VCaP (cell line): ENCODE results near the gene DAGLB.

Source experiments
- H3K27ac ChIP-seq: fragments of 450-650 bp; 2 replicates; pipeline ENCODE4 v1.5.1; 2017
- TF ChIP-seq, protein P1 (sequence below): fragments of 450-650 bp; conservative IDR thresholded peaks from 2 replicates; pipeline ENCODE4 v1.5.1; 2017; ENCODE audit warnings: mild to moderate bottlenecking, moderate library complexity

Gene DAGLB

DNA sequence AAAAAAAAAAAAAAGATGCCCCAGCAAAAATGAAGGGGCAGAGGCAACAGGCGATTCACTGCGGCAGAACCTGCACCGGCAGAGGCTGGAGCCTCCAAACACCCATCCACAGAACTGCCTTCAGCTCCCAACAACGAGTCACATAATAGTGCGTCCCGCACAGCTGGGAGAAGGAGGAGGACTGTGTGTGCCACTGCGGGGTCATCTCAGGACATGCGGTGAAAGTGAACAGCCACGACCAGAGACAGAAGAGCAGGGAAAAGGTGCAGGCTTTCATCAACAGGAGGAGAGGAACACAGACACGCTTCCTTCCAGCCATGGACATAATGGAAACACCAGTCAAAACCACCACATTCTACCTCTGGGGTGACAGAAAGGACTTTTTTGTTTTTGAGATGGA, 34.1 kb downstream of the DAGLB start:
- TF ChIP-seq, protein P1, sequence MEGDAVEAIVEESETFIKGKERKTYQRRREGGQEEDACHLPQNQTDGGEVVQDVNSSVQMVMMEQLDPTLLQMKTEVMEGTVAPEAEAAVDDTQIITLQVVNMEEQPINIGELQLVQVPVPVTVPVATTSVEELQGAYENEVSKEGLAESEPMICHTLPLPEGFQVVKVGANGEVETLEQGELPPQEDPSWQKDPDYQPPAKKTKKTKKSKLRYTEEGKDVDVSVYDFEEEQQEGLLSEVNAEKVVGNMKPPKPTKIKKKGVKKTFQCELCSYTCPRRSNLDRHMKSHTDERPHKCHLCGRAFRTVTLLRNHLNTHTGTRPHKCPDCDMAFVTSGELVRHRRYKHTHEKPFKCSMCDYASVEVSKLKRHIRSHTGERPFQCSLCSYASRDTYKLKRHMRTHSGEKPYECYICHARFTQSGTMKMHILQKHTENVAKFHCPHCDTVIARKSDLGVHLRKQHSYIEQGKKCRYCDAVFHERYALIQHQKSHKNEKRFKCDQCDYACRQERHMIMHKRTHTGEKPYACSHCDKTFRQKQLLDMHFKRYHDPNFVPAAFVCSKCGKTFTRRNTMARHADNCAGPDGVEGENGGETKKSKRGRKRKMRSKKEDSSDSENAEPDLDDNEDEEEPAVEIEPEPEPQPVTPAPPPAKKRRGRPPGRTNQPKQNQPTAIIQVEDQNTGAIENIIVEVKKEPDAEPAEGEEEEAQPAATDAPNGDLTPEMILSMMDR: no peak
- no peak overlapping the region for H3K27ac ChIP-seq

DNA sequence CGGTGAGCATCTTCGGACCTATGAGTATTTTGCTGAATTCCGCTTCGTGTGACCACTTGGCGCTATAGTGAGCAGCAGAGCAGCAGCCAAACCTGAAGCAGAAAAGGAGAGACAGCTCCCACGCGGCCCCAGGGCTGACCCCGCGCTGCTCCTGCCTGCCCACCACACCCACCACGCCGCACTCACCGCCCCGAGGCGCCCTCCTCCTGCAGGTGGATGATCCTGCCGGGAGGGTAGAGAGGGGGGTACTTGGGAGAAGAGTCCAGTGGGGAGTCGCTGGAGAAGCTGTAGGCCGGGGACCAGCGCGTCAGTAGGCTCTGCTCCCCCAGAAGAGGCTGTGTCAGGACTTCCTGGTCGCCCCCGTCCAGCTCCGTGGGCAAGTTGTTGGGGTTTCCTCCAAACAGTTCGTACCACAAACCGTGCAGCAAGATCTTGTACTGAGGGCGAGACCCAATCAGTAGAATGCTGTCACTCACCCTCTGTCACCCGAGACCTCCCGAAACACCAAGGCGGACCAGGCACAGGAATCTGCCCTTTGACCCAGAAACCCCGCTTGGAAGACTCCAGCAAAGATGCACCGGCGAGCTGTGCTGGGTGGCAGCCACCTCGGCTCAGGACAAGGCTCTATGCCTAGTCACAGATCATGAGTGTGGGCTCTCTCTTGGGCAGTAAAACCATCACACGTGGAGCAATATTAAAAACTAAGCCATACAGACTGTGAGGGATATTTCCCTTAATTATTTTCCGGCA, 37.6 kb downstream of the DAGLB start:
- TF ChIP-seq, protein P1: no peak
- H3K27ac ChIP-seq: no peak overlapping the region

DNA sequence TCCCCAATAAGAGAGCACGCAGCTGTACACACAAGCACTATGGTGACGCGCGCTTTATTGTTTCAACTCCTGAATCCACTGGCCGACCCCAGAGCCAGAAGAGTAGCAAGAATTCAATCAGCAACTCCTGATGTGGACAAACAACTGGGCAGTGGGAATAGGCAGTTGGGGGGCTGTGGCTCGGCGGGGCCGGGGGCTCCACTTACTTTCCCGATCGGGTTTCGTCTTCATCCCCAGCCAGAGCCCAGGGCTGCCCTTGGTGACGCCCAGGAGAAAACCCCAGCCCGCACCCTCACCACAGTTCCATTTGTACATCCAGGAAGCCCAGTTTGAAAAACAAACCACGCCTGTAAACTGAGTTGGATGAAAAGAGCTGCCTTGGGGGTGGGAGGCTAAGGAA, 38.7 kb downstream of the DAGLB start:
- no peak overlapping the region for H3K27ac ChIP-seq
- TF ChIP-seq, protein P1: no peak

DNA sequence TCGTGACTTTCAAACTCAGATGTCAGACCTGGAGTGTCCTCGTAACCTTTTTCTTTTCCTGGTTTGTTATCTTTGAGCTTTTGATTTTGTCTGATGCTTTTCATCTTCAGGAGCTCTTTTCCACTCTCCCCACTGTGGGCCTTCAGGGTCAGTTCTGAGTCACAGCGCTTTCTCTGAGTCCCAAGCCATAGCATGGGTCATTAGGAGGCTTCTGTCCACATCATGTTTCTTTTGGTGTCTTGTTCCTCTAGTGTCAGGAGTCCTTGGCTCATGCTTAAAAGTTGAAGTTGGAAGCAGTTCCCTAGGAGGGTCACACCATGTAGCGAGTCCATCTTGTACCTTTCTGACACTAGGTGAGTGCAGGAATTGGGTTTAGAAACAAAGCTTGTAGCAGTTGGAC, 40.3 kb downstream of the DAGLB start:
- TF ChIP-seq, protein P1: no peak
- H3K27ac ChIP-seq: no peak overlapping the region

DNA sequence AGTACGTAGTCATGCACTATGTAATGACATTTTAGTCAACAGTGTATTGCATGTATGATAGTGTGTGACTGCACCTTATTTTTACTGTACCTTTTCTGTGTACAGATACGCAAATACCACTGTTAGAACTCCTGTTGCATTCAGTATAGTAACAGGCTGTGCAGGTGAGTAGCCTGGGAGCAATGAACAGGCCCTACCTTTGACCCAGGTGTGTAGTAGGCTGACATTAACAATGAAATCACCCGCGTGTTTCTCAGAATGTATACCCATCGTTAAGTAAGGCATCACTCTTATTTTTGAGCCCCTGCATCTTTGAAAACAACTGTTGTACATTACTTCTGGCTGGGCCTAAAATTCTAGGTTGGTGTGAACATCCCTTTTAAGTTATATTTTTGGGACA, 41.6 kb downstream of the DAGLB start:
- H3K27ac ChIP-seq: no peak overlapping the region
- TF ChIP-seq, protein P1: no peak

DNA sequence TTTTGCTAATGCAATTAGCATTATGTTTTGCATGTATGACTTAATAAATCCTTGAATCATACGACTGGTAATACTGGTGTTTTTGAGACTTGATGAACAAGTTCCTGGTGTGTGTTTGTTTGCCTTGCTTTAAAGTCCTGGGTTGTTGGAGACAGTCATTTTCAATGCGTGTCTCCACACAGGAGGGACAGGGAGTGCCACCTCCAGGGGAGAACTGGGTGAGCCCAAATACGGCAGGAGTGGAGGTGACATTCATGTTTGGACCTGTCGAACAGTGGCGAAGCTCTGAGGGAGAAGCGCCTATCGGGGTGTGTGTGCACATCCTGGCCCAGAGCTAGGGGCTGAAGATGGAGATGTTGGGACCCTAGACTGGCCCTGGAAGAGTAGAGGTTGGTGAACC, 43.8 kb downstream of the DAGLB start:
- TF ChIP-seq, protein P1: no peak
- H3K27ac ChIP-seq: peak overlapping the region; percentile 52

DNA sequence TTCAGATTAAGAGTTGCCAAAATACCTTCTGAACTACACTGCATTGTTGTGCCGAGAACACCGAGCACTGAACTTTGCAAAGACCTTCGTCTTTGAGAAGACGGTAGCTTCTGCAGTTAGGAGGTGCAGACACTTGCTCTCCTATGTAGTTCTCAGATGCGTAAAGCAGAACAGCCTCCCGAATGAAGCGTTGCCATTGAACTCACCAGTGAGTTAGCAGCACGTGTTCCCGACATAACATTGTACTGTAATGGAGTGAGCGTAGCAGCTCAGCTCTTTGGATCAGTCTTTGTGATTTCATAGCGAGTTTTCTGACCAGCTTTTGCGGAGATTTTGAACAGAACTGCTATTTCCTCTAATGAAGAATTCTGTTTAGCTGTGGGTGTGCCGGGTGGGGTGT, 45.0 kb downstream of the DAGLB start:
- TF ChIP-seq, protein P1: no peak
- H3K27ac ChIP-seq: peak overlapping the region; percentile 52
